NCI-H1417 treated with DMSO at 0.1 percent for 48 hours (cell line): ENCODE results near the gene TRAPPC10.

Experiments
- DNase-seq: peaks from one replicate; lab custom pipeline; 2025; lab: John Stamatoyannopoulos, UW

The TRAPPC10 gene

GRCh38 chr21:43983390-43983789 lies 28.7 kb upstream of the TRAPPC10 start:
- no peak for DNase-seq

GRCh38 chr21:43983860-43984420 lies 28.2 kb upstream of the TRAPPC10 start:
- no peak for DNase-seq

- no peak for DNase-seq
Measured at GRCh38 chr21:43984905-43985689, 27.0 kb upstream of the TRAPPC10 start.

GRCh38 chr21:43985690-43986251 lies 26.3 kb upstream of the TRAPPC10 start:
- DNase-seq = no peak

GRCh38 chr21:43986544-43987451 lies 25.3 kb upstream of the TRAPPC10 start:
- DNase-seq = no peak

GRCh38 chr21:43987509-43987908 lies 24.6 kb upstream of the TRAPPC10 start:
- no peak for DNase-seq

GRCh38 chr21:43988016-43988415 lies 24.1 kb upstream of the TRAPPC10 start:
- no peak for DNase-seq

GRCh38 chr21:43988506-43989230 lies 23.4 kb upstream of the TRAPPC10 start:
- no peak for DNase-seq

- DNase-seq = no peak
Measured at GRCh38 chr21:43989401-43989800, 22.7 kb upstream of the TRAPPC10 start.

- DNase-seq = no peak
Measured at GRCh38 chr21:43991447-43991991, 20.6 kb upstream of the TRAPPC10 start.

- DNase-seq = no peak
Measured at GRCh38 chr21:43992121-43992520, 20.0 kb upstream of the TRAPPC10 start.

- no peak for DNase-seq
Measured at GRCh38 chr21:43993420-43993934, 18.6 kb upstream of the TRAPPC10 start.

GRCh38 chr21:43994085-43994484 lies 18.0 kb upstream of the TRAPPC10 start:
- DNase-seq = no peak

GRCh38 chr21:43994646-43995045 lies 17.5 kb upstream of the TRAPPC10 start:
- DNase-seq = no peak

- DNase-seq = no peak
Measured at GRCh38 chr21:43995521-43996105, 16.5 kb upstream of the TRAPPC10 start.

GRCh38 chr21:43997766-43998742 lies 14.1 kb upstream of the TRAPPC10 start:
- no peak for DNase-seq

- DNase-seq = no peak
Measured at GRCh38 chr21:44000360-44000759, 11.7 kb upstream of the TRAPPC10 start.

- DNase-seq = no peak
Measured at GRCh38 chr21:44002511-44002910, 9.6 kb upstream of the TRAPPC10 start.

- DNase-seq = no peak
Measured at GRCh38 chr21:44003307-44003966, 8.7 kb upstream of the TRAPPC10 start.
